GM10248 (cell line): ENCODE data around the gene TKTL1.
A peak's percentile ranks its signal among the peaks of the same experiment; 100 is the strongest.

Experiments used
- CTCF ChIA-PET: fragments of 300-600 bp; sonication (Branson Sonifier 250); formaldehyde crosslinking; extraction: SDS; loops from one replicate; lab custom pipeline; 2021; ENCODE audit warnings: antibody characterized with exemption; lab: Yijun Ruan, JAX
- POLR2A ChIA-PET: fragments of 350-650 bp; sonication (Branson Sonifier 250); formaldehyde crosslinking; extraction: SDS; loops from one replicate; lab custom pipeline; 2020; ENCODE audit warnings: antibody characterized with exemption; lab: Yijun Ruan, JAX
- DNase-seq: peaks from one replicate; pipeline ENCODE4 v3.0.0; 2012; ENCODE audit errors: extremely low spot score
- CTCF ChIP-seq: IDR thresholded peaks from 2 replicates; pipeline ENCODE4 v1.5.1; 2012; ENCODE audit warnings: mild to moderate bottlenecking, low read depth; ENCODE audit errors: extremely low read depth, missing control alignments, control extremely low read depth

Gene TKTL1

GRCh38 chrX:154307202-154307601, 11.6 kb downstream of the TKTL1 start:
- no peak for DNase-seq
- ChIA-PET POLR2A (no interaction called here), CTCF (interaction anchor here (1.7 to 3.3 kb wide), 2 partner anchors 9 to 10 kb away, joined by 7 to 19 read pairs; no protein-coding TSS in a partner anchor)
- no peak for TF ChIP-seq CTCF

GRCh38 chrX:154308108-154308946, 12.7 kb downstream of the TKTL1 start:
- ChIA-PET CTCF (interaction anchor here (0.7 to 3.3 kb wide), 8 partner anchors 9 to 268 kb away, joined by 3 to 19 read pairs (median 5); partner anchors contain the start of gene OPN1LW), POLR2A (no interaction called here)
- TF ChIP-seq CTCF: peak; percentile 50
- DNase-seq: peak; percentile 58

GRCh38 chrX:154309041-154309775, 13.6 kb downstream of the TKTL1 start:
- ChIA-PET POLR2A (no interaction called here), CTCF (interaction anchor here (0.7 to 3.3 kb wide), 8 partner anchors 8 to 234 kb away, joined by 3 to 19 read pairs (median 5); partner anchors contain the start of gene OPN1LW)
- no peak for TF ChIP-seq CTCF
- DNase-seq: no peak

GRCh38 chrX:154310616-154311536, 15.3 kb downstream of the TKTL1 start:
- POLR2A ChIA-PET: interaction anchor here (0.5 kb wide), 1 partner anchor 206 kb away, joined by 4 read pairs; no protein-coding TSS in a partner anchor
- no peak for TF ChIP-seq CTCF
- DNase-seq: no peak
- CTCF ChIA-PET: no interaction called here

GRCh38 chrX:154312116-154312515, 16.5 kb downstream of the TKTL1 start:
- POLR2A ChIA-PET: no interaction called here
- TF ChIP-seq CTCF: no peak
- CTCF ChIA-PET: no interaction called here

GRCh38 chrX:154313147-154313546, 17.6 kb downstream of the TKTL1 start:
- POLR2A ChIA-PET: no interaction called here
- peak; percentile 34 for DNase-seq
- no peak for TF ChIP-seq CTCF
- CTCF ChIA-PET: no interaction called here

More at GRCh38 chrX:154312116-154312515, 16.5 kb downstream of the TKTL1 start:
- DNase-seq: no peak
